Neural cell (in vitro differentiated cells): ENCODE measurements around the gene DCC. TPM values are rescaled to one million over a fixed set of nuclear protein-coding genes. Genes with fewer than 3 reads are reported as not detected.
A peak's percentile ranks its signal among the peaks of the same experiment; 100 is the strongest.

Source experiments
- H2AFZ ChIP-seq: fragments of 200-600, 300-800 bp; sonication (generic), shearing (Covaris generic); 2 replicates; pipeline ENCODE4 v1.6.0; 2014; ENCODE audit warnings: low read depth, mild to moderate bottlenecking, antibody characterized with exemption, low read length, moderate library complexity
- H3F3A ChIP-seq: fragments of 200-600 bp; shearing (Covaris generic); 2 replicates; pipeline ENCODE4 v1.6.1; 2016; ENCODE audit warnings: mild to moderate bottlenecking, moderate library complexity, mixed read lengths, antibody characterized with exemption, low read length; ENCODE audit not compliant: insufficient read depth, poor library complexity, severe bottlenecking
- H3K27ac ChIP-seq: fragments of 200-600, 300-800 bp; sonication (generic), shearing (Covaris generic); 2 replicates; pipeline ENCODE4 v1.5.1; 2014; ENCODE audit warnings: mild to moderate bottlenecking, low read length, moderate library complexity
- H3K27me3 ChIP-seq: fragments of 300-800, 200-600 bp; sonication (generic), shearing (Covaris generic); 2 replicates; pipeline ENCODE4 v1.6.0; 2014; ENCODE audit warnings: mild to moderate bottlenecking, low read depth, low read length, moderate library complexity; ENCODE audit not compliant: insufficient read depth
- H3K36me3 ChIP-seq: fragments of 300-800, 200-600 bp; sonication (generic), shearing (Covaris generic); 2 replicates; pipeline ENCODE4 v1.5.1; 2014; ENCODE audit warnings: mild to moderate bottlenecking, antibody characterized with exemption, low read length, moderate library complexity; ENCODE audit not compliant: insufficient read depth
- H3K4me2 ChIP-seq: fragments of 300-800, 200-600 bp; sonication (generic), shearing (Covaris generic); 2 replicates; pipeline ENCODE4 v1.6.0; 2014; ENCODE audit warnings: mild to moderate bottlenecking, low read length
- H3K4me3 ChIP-seq: fragments of 300-800, 200-600 bp; sonication (generic), shearing (Covaris generic); 2 replicates; pipeline ENCODE4 v1.5.1; 2014; ENCODE audit warnings: mild to moderate bottlenecking, low read length, moderate library complexity
- H3K79me2 ChIP-seq: fragments of 200-600 bp; shearing (Covaris generic); replicated peaks from 2 replicates; pipeline ENCODE4 v1.6.0; 2014; ENCODE audit warnings: mild to moderate bottlenecking, low read length, moderate library complexity; ENCODE audit not compliant: insufficient read depth
- H3K9ac ChIP-seq: fragments of 300-800, 200-600 bp; sonication (generic), shearing (Covaris generic); 2 replicates; pipeline ENCODE4 v1.6.1; 2016; ENCODE audit warnings: mild to moderate bottlenecking, low read length, mixed read lengths
- H3K9me2 ChIP-seq: fragments of 200-600 bp; shearing (Covaris generic); 2 replicates; pipeline ENCODE4 v1.6.1; 2016; ENCODE audit warnings: mild to moderate bottlenecking, low read length, mixed read lengths; ENCODE audit not compliant: insufficient read depth
- H3K9me3 ChIP-seq: fragments of 200-600, 300-800 bp; sonication (generic), shearing (Covaris generic); 2 replicates; pipeline ENCODE4 v1.6.1; 2016; ENCODE audit warnings: mild to moderate bottlenecking, mixed run types, low read length, moderate library complexity, mixed read lengths
- H4K20me1 ChIP-seq: fragments of 200-600 bp; shearing (Covaris generic); 2 replicates; pipeline ENCODE4 v1.6.1; 2016; ENCODE audit warnings: mild to moderate bottlenecking, mixed run types; ENCODE audit not compliant: insufficient read depth
- CTCF ChIP-seq: fragments of 450-650 bp; IDR thresholded peaks from 2 replicates; pipeline ENCODE4 v1.5.1; 2014; ENCODE audit warnings: antibody characterized with exemption, mild to moderate bottlenecking, moderate library complexity; ENCODE audit not compliant: poor library complexity, severe bottlenecking
- EP300 ChIP-seq: fragments of 450-650 bp; conservative IDR thresholded peaks from 2 replicates; pipeline ENCODE4 v1.6.1; 2014; ENCODE audit warnings: antibody characterized with exemption, mild to moderate bottlenecking, moderate library complexity; ENCODE audit not compliant: poor library complexity, severe bottlenecking
- EZH2 ChIP-seq: fragments of 200-600, 300-800 bp; shearing (Covaris generic), sonication (generic); IDR thresholded peaks from 2 replicates; pipeline ENCODE4 v1.6.1; 2014; ENCODE audit warnings: antibody characterized with exemption, low read length, borderline replicate concordance, mild to moderate bottlenecking; ENCODE audit not compliant: insufficient read depth, poor library complexity, severe bottlenecking
- MXI1 ChIP-seq: fragments of 450-650 bp; conservative IDR thresholded peaks from 2 replicates; pipeline ENCODE4 v1.6.1; 2014; ENCODE audit warnings: antibody characterized with exemption, mild to moderate bottlenecking; ENCODE audit not compliant: poor library complexity, severe bottlenecking
- POLR2AphosphoS5 ChIP-seq: IDR thresholded peaks from 2 replicates; pipeline ENCODE4 v1.6.1; 2012
- RAD21 ChIP-seq: fragments of 450-650 bp; conservative IDR thresholded peaks from 2 replicates; pipeline ENCODE4 v1.6.1; 2014; ENCODE audit warnings: antibody characterized with exemption, mild to moderate bottlenecking, moderate library complexity
- REST ChIP-seq: IDR thresholded peaks from 2 replicates; pipeline ENCODE4 v1.6.1; 2012; ENCODE audit warnings: borderline replicate concordance
- SMC3 ChIP-seq: fragments of 450-650 bp; conservative IDR thresholded peaks from 2 replicates; pipeline ENCODE4 v1.6.1; 2014; ENCODE audit warnings: antibody characterized with exemption, mild to moderate bottlenecking, moderate library complexity; ENCODE audit not compliant: poor library complexity
- TAF1 ChIP-seq: IDR thresholded peaks from 2 replicates; pipeline ENCODE4 v1.6.1; 2012; ENCODE audit warnings: low read depth
- polyA plus RNA-seq: library from polyadenylated mRNA; depleted of rRNA; stranded (reverse); fragments of >200 nt; gene quantifications from 2 replicates; pipeline ENCODE4 v1.2.3, GENCODE V29; 2014

Gene DCC
- polyA plus RNA-seq, 1 donor from 2014 or later = 40.7 TPM

GRCh38 chr18:52991246-52991645 lies 651.2 kb downstream of the DCC start:
- TF ChIP-seq TAF1 = no peak
- TF ChIP-seq SMC3 = no peak
- no peak for TF ChIP-seq POLR2AphosphoS5
- TF ChIP-seq MXI1 = no peak
- TF ChIP-seq CTCF = no peak
- no peak for TF ChIP-seq RAD21
- no peak for TF ChIP-seq REST
- no peak for TF ChIP-seq EP300
- TF ChIP-seq EZH2 = no peak
- H3K4me3 ChIP-seq = no peak overlapping the region
- H3K27ac ChIP-seq = no peak overlapping the region
- no peak overlapping the region for H3K4me2 ChIP-seq
- no peaks in the 10 kb centered on the region for H3K9me2 ChIP-seq
- no peaks in the 10 kb centered on the region for H3K27me3 ChIP-seq
- H3K36me3 ChIP-seq = no peaks in the 10 kb centered on the region
- H3K9me3 ChIP-seq = no peaks in the 10 kb centered on the region
- no peak overlapping the region for H2AFZ ChIP-seq
- no peaks in the 10 kb centered on the region for H3F3A ChIP-seq
- no peaks in the 10 kb centered on the region for H4K20me1 ChIP-seq
- no peak overlapping the region for H3K9ac ChIP-seq
- no peaks in the 10 kb centered on the region for H3K79me2 ChIP-seq

GRCh38 chr18:52992041-52992440 lies 652.0 kb downstream of the DCC start:
- H3K27ac ChIP-seq = no peak overlapping the region
- no peaks in the 10 kb centered on the region for H3K36me3 ChIP-seq
- H3F3A ChIP-seq = no peaks in the 10 kb centered on the region
- TF ChIP-seq CTCF (peak; percentile 17), TAF1 (no peak), POLR2AphosphoS5 (no peak)
- no peak overlapping the region for H3K9ac ChIP-seq
- no peaks in the 10 kb centered on the region for H3K9me2 ChIP-seq
- no peak overlapping the region for H3K4me2 ChIP-seq
- H3K27me3 ChIP-seq = no peaks in the 10 kb centered on the region
- no peaks in the 10 kb centered on the region for H4K20me1 ChIP-seq
- H2AFZ ChIP-seq = no peak overlapping the region
- no peak overlapping the region for H3K4me3 ChIP-seq
- H3K79me2 ChIP-seq = no peaks in the 10 kb centered on the region
- H3K9me3 ChIP-seq = no peaks in the 10 kb centered on the region
